Lower leg skin (tissue), 4 donors: Measurements from ENCODE around the gene FNIP2. TPM values are rescaled to one million over a fixed set of nuclear protein-coding genes. Genes with fewer than 3 reads are reported as not detected.
"Not testable (repeated sequence)": the region's sequence is repeated elsewhere in the genome, so short reads cannot be mapped to it uniquely, and the experiment has no call there.

Experiments used
- DNase-seq, 2 donors: peaks; one replicate each; pipeline ENCODE4 v3.0.0-alpha.2; 2019; ENCODE audit warnings: low spot score in 2 of 2
- H3K4me3 ChIP-seq: fragments of 200-600 bp; sonication (generic); 2 replicates; pipeline ENCODE4 v1.5.1; 2017; ENCODE audit warnings: mild to moderate bottlenecking, low read depth; ENCODE audit not compliant: poor library complexity, severe bottlenecking
- CTCF ChIP-seq, 3 donors: fragments of 450-650 bp; IDR thresholded peaks; one replicate each; pipeline ENCODE4 v1.5.1; 2016; ENCODE audit warnings: antibody characterized with exemption in 3 of 3, mild to moderate bottlenecking in 3 of 3, moderate library complexity in 2 of 3
- POLR2A ChIP-seq, 2 donors: fragments of 450-650 bp; IDR thresholded peaks; one replicate each; pipeline ENCODE4 v1.6.1; 2016 to 2017; ENCODE audit warnings: antibody characterized with exemption in 2 of 2, mild to moderate bottlenecking in 1 of 2, moderate library complexity in 1 of 2
- WGBS, 2 donors: methylation state at CpG; one replicate each; pipeline ENCODE4 v1.1.5; 2018; 5-methylcytosine and 5-hydroxymethylcytosine counted together
- intact Hi-C: fragments of 100-400 bp; cut with DNase I; formaldehyde crosslinking; loops from one replicate; pipeline ENCODE4 v1.15.0; 2023; ENCODE audit warnings: low total_unique reads
- total RNA-seq, 4 donors: library from RNA; depleted of rRNA; stranded (reverse); fragments of >200 nt; gene quantifications; one replicate each; pipeline ENCODE4 v1.1.0, GENCODE V29; 2016

The FNIP2 gene
- total RNA-seq, 4 donors from 2014 or later = 20.5 to 47.5 (median 38.8) TPM

GRCh38 chr4:158877069-158877468 is 108.2 kb downstream of the FNIP2 start:
- TF ChIP-seq CTCF (IDR thresholded peaks at IDR 0.05) (no peak), POLR2A (IDR thresholded peaks at IDR 0.05) (no peak)
- H3K4me3 ChIP-seq = no peak overlapping the region
- intact Hi-C loops = no loop called here
- WGBS, 2 donors = 95 to 97% methylated on average over 4 of the region's 4 CpGs
- DNase-seq = no peak

GRCh38 chr4:158882142-158882541 is 113.3 kb downstream of the FNIP2 start:
- DNase-seq = not testable (repeated sequence)
- 97% methylated on average over 13 to 26 of the region's 30 CpGs for WGBS, 2 donors

GRCh38 chr4:158884280-158884679 is 115.5 kb downstream of the FNIP2 start:
- DNase-seq = no peak
- intact Hi-C loops = no loop called here
- TF ChIP-seq CTCF (IDR thresholded peaks at IDR 0.05) = no peak
- no peak for TF ChIP-seq POLR2A (IDR thresholded peaks at IDR 0.05)
- H3K4me3 ChIP-seq = no peak overlapping the region
- 77 to 79% methylated on average over 2 of the region's 2 CpGs for WGBS, 2 donors

More at GRCh38 chr4:158882142-158882541, 113.3 kb downstream of the FNIP2 start:
- H3K4me3 ChIP-seq, intact Hi-C loops: not testable (repeated sequence)

GRCh38 chr4:158885564-158885963 is 116.7 kb downstream of the FNIP2 start:
- TF ChIP-seq POLR2A (IDR thresholded peaks at IDR 0.05) (no peak), CTCF (IDR thresholded peaks at IDR 0.05) (no peak)
- intact Hi-C loops = no loop called here
- H3K4me3 ChIP-seq = no peak overlapping the region
- no peak for DNase-seq
- WGBS, 2 donors = 94 to 95% methylated on average over 5 of the region's 5 CpGs

- DNase-seq = no peak
- no peak overlapping the region for H3K4me3 ChIP-seq
- 96 to 98% methylated on average over 3 of the region's 3 CpGs for WGBS, 2 donors
- TF ChIP-seq CTCF (IDR thresholded peaks at IDR 0.05) = no peak
- no peak for TF ChIP-seq POLR2A (IDR thresholded peaks at IDR 0.05)
- intact Hi-C loops = no loop called here
Observed at GRCh38 chr4:158890294-158890693, 121.5 kb downstream of the FNIP2 start.

GRCh38 chr4:158891256-158891655 is 122.4 kb downstream of the FNIP2 start:
- intact Hi-C loops = no loop called here
- TF ChIP-seq POLR2A (IDR thresholded peaks at IDR 0.05) (no peak), CTCF (IDR thresholded peaks at IDR 0.05) (no peak)
- H3K4me3 ChIP-seq = no peak overlapping the region
- 94 to 95% methylated on average over 3 of the region's 3 CpGs for WGBS, 2 donors
- no peak for DNase-seq
